A673 (cell line): ENCODE data around the gene IDI2. TPM values are rescaled to one million over a fixed set of nuclear protein-coding genes. Genes with fewer than 3 reads are reported as not detected.
"Not testable (repeated sequence)": the region's sequence is repeated elsewhere in the genome, so short reads cannot be mapped to it uniquely, and the experiment has no call there.

Experiments used
- BruUV-seq: library from RNA; stranded (reverse); fragments of 400-500 nt; replicated peaks from 2 replicates; lab custom pipeline; 2021; lab: Mats Ljungman, UMichigan
- CTCF ChIA-PET: fragments of 300-600 bp; sonication (Branson Sonifier 250); formaldehyde crosslinking; loops from one replicate; lab custom pipeline; 2022; ENCODE audit warnings: antibody characterized with exemption; lab: Charles Lee
- POLR2A ChIA-PET: fragments of 300-600 bp; sonication (Branson Sonifier 250); formaldehyde crosslinking; loops from one replicate; lab custom pipeline; 2022; ENCODE audit warnings: antibody characterized with exemption; ENCODE audit not compliant: low non-redundant PET; lab: Charles Lee
- DNase-seq: peaks from one replicate; pipeline ENCODE4 v3.0.0-alpha.2; 2015; ENCODE audit warnings: low spot score
- H3K27ac ChIP-seq: fragments of 200-600 bp; sonication (generic); 2 replicates; pipeline ENCODE4 v1.5.1; 2016; ENCODE audit warnings: mixed run types, low read depth, mild to moderate bottlenecking, mixed read lengths, antibody characterized with exemption, low read length; ENCODE audit not compliant: poor library complexity, severe bottlenecking
- H3K27me3 ChIP-seq: fragments of 200-600 bp; sonication (generic); replicated peaks from 2 replicates; pipeline ENCODE4 v1.6.1; 2017; ENCODE audit warnings: mixed run types, low read depth, mild to moderate bottlenecking, mixed read lengths, antibody characterized with exemption, low read length; ENCODE audit not compliant: insufficient read depth, poor library complexity
- H3K36me3 ChIP-seq: fragments of 200-600 bp; sonication (generic); 2 replicates; pipeline ENCODE4 v1.6.1; 2016; ENCODE audit warnings: mixed run types, mild to moderate bottlenecking, mixed read lengths, antibody characterized with exemption, low read length; ENCODE audit not compliant: insufficient read depth, poor library complexity, severe bottlenecking
- H3K4me1 ChIP-seq: fragments of 200-600 bp; sonication (generic); 2 replicates; pipeline ENCODE4 v1.6.1; 2017; ENCODE audit warnings: mixed run types, mild to moderate bottlenecking, mixed read lengths, antibody characterized with exemption, low read length; ENCODE audit not compliant: insufficient read depth, poor library complexity, severe bottlenecking
- H3K4me3 ChIP-seq: fragments of 200-600 bp; sonication (generic); 2 replicates; pipeline ENCODE4 v1.5.1; 2016; ENCODE audit warnings: low read depth, mixed run types, mild to moderate bottlenecking, mixed read lengths, low read length; ENCODE audit not compliant: poor library complexity, severe bottlenecking
- H3K9me3 ChIP-seq: fragments of 200-600 bp; sonication (generic); 2 replicates; pipeline ENCODE4 v1.6.1; 2016; ENCODE audit warnings: mixed run types, low read depth, mild to moderate bottlenecking, mixed read lengths, antibody characterized with exemption, low read length; ENCODE audit not compliant: poor library complexity, severe bottlenecking
- EZH2 ChIP-seq: fragments of 200-600 bp; sonication (generic); IDR thresholded peaks from 2 replicates; pipeline ENCODE4 v1.6.1; 2017; ENCODE audit warnings: borderline replicate concordance, low read depth, mild to moderate bottlenecking, mixed read lengths, antibody characterized with exemption, low read length; ENCODE audit not compliant: poor library complexity, severe bottlenecking
- intact Hi-C: fragments of 100-400 bp; cut with micrococcal nuclease; formaldehyde crosslinking; loops from one replicate; pipeline ENCODE4 v1.10.0; 2022; ENCODE audit not compliant: unreplicated experiment
- total RNA-seq: library from RNA; stranded (reverse); gene quantifications from 2 replicates; pipeline ENCODE4 v1.2.3, GENCODE V29; 2021
- TF ChIP-seq, protein P1 (sequence below): fragments of 300-800, 200-600 bp; sonication (generic); conservative IDR thresholded peaks from 2 replicates; pipeline ENCODE4 v1.5.1; 2017; ENCODE audit warnings: low read depth, mild to moderate bottlenecking, antibody characterized with exemption, low read length, moderate library complexity, mixed read lengths

IDI2 gene
- total RNA-seq, 1 experiment from 2014 or later, result not detected

DNA sequence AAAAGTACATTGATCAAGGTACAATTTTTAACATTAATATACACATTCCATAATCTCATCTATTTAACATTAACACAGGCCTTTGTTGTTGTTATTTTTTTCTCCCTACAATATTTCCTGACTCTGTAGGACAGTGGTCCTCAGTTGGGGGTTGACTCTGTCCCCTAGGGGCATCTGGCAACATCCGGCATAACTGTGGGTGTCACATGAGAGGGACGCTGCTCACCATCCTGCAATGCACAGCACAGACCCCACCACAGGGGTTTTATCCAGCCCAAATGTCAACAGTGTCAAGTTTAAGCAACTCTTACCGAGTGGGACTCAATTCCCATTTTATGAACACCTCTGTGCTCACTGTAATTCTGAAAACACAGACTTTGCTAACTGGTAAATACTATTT lies 14.5 kb upstream of the IDI2 start:
- Histone ChIP-seq H3K27me3 (no peaks in the 10 kb centered on the region), H3K36me3 (peaks cover 66% of the 10 kb centered on the region), H3K9me3 (no peaks in the 10 kb centered on the region), H3K4me1 (peaks cover 20% of the 10 kb centered on the region), H3K27ac (no peak overlapping the region), H3K4me3 (no peak overlapping the region)
- intact Hi-C loops, result no loop called here
- no TSS peak for BruUV-seq
- ChIA-PET CTCF (no interaction called here), POLR2A (no interaction called here)
- TF ChIP-seq, protein P1, sequence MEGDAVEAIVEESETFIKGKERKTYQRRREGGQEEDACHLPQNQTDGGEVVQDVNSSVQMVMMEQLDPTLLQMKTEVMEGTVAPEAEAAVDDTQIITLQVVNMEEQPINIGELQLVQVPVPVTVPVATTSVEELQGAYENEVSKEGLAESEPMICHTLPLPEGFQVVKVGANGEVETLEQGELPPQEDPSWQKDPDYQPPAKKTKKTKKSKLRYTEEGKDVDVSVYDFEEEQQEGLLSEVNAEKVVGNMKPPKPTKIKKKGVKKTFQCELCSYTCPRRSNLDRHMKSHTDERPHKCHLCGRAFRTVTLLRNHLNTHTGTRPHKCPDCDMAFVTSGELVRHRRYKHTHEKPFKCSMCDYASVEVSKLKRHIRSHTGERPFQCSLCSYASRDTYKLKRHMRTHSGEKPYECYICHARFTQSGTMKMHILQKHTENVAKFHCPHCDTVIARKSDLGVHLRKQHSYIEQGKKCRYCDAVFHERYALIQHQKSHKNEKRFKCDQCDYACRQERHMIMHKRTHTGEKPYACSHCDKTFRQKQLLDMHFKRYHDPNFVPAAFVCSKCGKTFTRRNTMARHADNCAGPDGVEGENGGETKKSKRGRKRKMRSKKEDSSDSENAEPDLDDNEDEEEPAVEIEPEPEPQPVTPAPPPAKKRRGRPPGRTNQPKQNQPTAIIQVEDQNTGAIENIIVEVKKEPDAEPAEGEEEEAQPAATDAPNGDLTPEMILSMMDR, result no peak
- no peak for TF ChIP-seq EZH2
- DNase-seq, result no peak

DNA sequence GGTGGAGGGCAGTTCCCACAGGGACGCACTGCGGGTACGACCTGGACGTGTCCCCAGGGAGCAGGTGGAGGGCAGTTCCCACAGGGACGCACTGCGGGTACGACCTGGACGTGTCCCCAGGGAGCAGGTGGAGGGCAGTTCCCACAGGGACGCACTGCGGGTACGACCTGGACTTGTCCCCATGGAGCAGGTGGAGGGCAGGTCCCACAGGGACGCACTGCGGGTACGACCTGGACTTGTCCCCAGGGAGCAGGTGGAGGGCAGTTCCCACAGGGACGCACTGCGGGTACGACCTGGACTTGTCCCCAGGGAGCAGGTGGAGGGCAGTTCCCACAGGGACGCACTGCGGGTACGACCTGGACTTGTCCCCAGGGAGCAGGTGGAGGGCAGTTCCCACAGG lies 13.1 kb upstream of the IDI2 start:
- DNase-seq, intact Hi-C loops, BruUV-seq, H3K4me3 ChIP-seq, H3K9me3 ChIP-seq, CTCF ChIA-PET, H3K27me3 ChIP-seq, POLR2A ChIA-PET, H3K4me1 ChIP-seq, H3K27ac ChIP-seq: not testable (repeated sequence)
- H3K36me3 ChIP-seq, result peaks cover 55% of the 10 kb centered on the region

DNA sequence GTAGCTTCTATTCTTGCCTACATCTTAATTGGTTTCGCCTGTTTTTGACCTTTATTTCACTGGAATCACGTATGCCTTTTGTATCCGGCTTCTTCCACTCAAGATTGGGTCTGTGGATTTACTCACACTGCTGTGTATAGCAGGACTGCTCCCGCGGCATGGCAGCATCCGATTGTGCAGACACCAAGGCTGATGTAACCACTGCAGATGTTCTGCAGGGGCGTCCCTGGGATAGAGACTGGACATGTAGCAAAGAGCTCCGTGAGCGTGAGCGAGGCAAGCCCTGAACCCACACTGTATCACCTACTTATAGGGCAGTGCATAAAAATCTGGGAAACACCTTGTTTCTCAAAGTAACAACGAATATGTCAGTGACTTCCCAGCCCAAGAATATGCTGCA lies 11.4 kb upstream of the IDI2 start:
- H3K36me3 ChIP-seq, result peaks cover 38% of the 10 kb centered on the region
- POLR2A ChIA-PET, result no interaction called here
- H3K27me3 ChIP-seq, result no peaks in the 10 kb centered on the region
- H3K4me1 ChIP-seq, result no peaks in the 10 kb centered on the region
- no peak for DNase-seq
- peak overlapping the region; percentile 39 for H3K27ac ChIP-seq
- no TSS peak for BruUV-seq
- intact Hi-C loops, result no loop called here
- H3K9me3 ChIP-seq, result no peaks in the 10 kb centered on the region
- H3K4me3 ChIP-seq, result no peak overlapping the region
- CTCF ChIA-PET, result no interaction called here
- TF ChIP-seq, protein P1, result no peak
- TF ChIP-seq EZH2, result no peak

DNA sequence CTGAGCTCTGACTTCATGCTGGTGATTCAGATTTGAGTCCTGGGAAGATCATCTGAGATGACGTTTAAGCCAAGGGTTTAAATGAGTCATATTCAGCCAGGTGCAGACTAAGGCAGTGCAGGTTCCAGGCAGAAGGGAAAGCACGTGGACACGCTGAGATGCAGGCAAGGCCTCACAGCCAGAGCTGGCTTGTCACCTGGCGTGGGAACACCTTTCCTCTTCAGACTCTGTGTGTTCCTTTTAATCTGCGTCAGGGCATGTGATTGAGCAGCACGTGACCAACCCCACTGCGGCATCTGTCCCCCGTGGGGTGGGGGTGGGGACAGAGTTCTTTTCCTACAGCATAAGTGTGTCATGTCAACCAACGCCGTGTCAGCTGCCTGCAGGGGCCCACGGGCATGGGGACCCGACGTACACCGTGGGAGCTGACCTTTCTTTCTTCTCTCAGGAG lies 10.7 kb upstream of the IDI2 start:
- TF ChIP-seq, protein P1, result no peak
- TF ChIP-seq EZH2, result no peak
- Histone ChIP-seq H3K4me1 (no peaks in the 10 kb centered on the region), H3K4me3 (no peak overlapping the region), H3K27me3 (no peaks in the 10 kb centered on the region), H3K36me3 (peaks cover 31% of the 10 kb centered on the region), H3K27ac (no peak overlapping the region), H3K9me3 (no peaks in the 10 kb centered on the region)
- ChIA-PET CTCF (no interaction called here), POLR2A (no interaction called here)
- no TSS peak for BruUV-seq
- no peak for DNase-seq
- intact Hi-C loops, result no loop called here
